ENCODE results near the gene IL13RA2.

IL13RA2 gene

GRCh38 chrX:115017455-115017854, at the start of gene IL13RA2:
TSS of gene IL13RA2 (minus strand) at chrX:115017616. CDS start at chrX:115017269, 347 bp downstream.
- H3K4me3 ChIP-seq (ENCODE audit: low read depth, low read length) = no peak within 1 kb of the TSS

GRCh38 chrX:115065304-115065703, 47.9 kb upstream of the IL13RA2 start:
- H3K4me3 ChIP-seq (ENCODE audit: low read depth, low read length) = no peak overlapping the region

GRCh38 chrX:115060013-115060412, 42.6 kb upstream of the IL13RA2 start:
- H3K4me3 ChIP-seq (ENCODE audit: low read depth, low read length) = no peak overlapping the region

GRCh38 chrX:115058276-115058675, 40.9 kb upstream of the IL13RA2 start:
- H3K4me3 ChIP-seq (ENCODE audit: low read depth, low read length) = no peak overlapping the region

- H3K4me3 ChIP-seq (ENCODE audit: low read depth, low read length) = no peak overlapping the region
Measured at GRCh38 chrX:115054876-115055275, 37.5 kb upstream of the IL13RA2 start.

GRCh38 chrX:115053223-115053622, 35.8 kb upstream of the IL13RA2 start:
- no peak overlapping the region for H3K4me3 ChIP-seq (ENCODE audit: low read depth, low read length)

- H3K4me3 ChIP-seq (ENCODE audit: low read depth, low read length) = no peak overlapping the region
Measured at GRCh38 chrX:115047715-115048114, 30.3 kb upstream of the IL13RA2 start.

GRCh38 chrX:115047181-115047580, 29.8 kb upstream of the IL13RA2 start:
- H3K4me3 ChIP-seq (ENCODE audit: low read depth, low read length) = no peak overlapping the region

- H3K4me3 ChIP-seq (ENCODE audit: low read depth, low read length) = no peak overlapping the region
Measured at GRCh38 chrX:115040417-115040816, 23.0 kb upstream of the IL13RA2 start.

- no peak overlapping the region for H3K4me3 ChIP-seq (ENCODE audit: low read depth, low read length)
Measured at GRCh38 chrX:115038406-115038805, 21.0 kb upstream of the IL13RA2 start.

- no peak overlapping the region for H3K4me3 ChIP-seq (ENCODE audit: low read depth, low read length)
Measured at GRCh38 chrX:115036029-115036428, 18.6 kb upstream of the IL13RA2 start.

- H3K4me3 ChIP-seq (ENCODE audit: low read depth, low read length) = no peak overlapping the region
Measured at GRCh38 chrX:115031989-115032388, 14.6 kb upstream of the IL13RA2 start.

- no peak overlapping the region for H3K4me3 ChIP-seq (ENCODE audit: low read depth, low read length)
Measured at GRCh38 chrX:115030625-115031024, 13.2 kb upstream of the IL13RA2 start.

- H3K4me3 ChIP-seq (ENCODE audit: low read depth, low read length) = no peak overlapping the region
Measured at GRCh38 chrX:115029869-115030570, 12.6 kb upstream of the IL13RA2 start.

- no peak overlapping the region for H3K4me3 ChIP-seq (ENCODE audit: low read depth, low read length)
Measured at GRCh38 chrX:115029440-115029839, 12.0 kb upstream of the IL13RA2 start.

- no peak overlapping the region for H3K4me3 ChIP-seq (ENCODE audit: low read depth, low read length)
Measured at GRCh38 chrX:115023811-115024210, 6.4 kb upstream of the IL13RA2 start.

- H3K4me3 ChIP-seq (ENCODE audit: low read depth, low read length) = no peak overlapping the region
Measured at GRCh38 chrX:115023139-115023538, 5.7 kb upstream of the IL13RA2 start.

GRCh38 chrX:115021121-115021520, 3.7 kb upstream of the IL13RA2 start:
- H3K4me3 ChIP-seq (ENCODE audit: low read depth, low read length) = no peak overlapping the region

GRCh38 chrX:115018944-115019343, 1.5 kb upstream of the IL13RA2 start:
- no peak overlapping the region for H3K4me3 ChIP-seq (ENCODE audit: low read depth, low read length)

GRCh38 chrX:115018040-115018647, 728 bp upstream of the IL13RA2 start:
- H3K4me3 ChIP-seq (ENCODE audit: low read depth, low read length) = no peak overlapping the region

- H3K4me3 ChIP-seq (ENCODE audit: low read depth, low read length) = no peak overlapping the region
Measured at GRCh38 chrX:115013705-115014104, 3.7 kb downstream of the IL13RA2 start.

GRCh38 chrX:115011428-115011827, 6.0 kb downstream of the IL13RA2 start:
- no peak overlapping the region for H3K4me3 ChIP-seq (ENCODE audit: low read depth, low read length)

GRCh38 chrX:114999906-115000305, 17.5 kb downstream of the IL13RA2 start:
- H3K4me3 ChIP-seq (ENCODE audit: low read depth, low read length) = no peak overlapping the region

Data from iPS-11a (cell line).